GM12878 (cell line): ENCODE measurements around the gene NDUFS6.

Experiments
- CEBPB ChIP-seq, 2 experiments: fragments of 150-350 bp in 1 of 2; IDR thresholded peaks; 2 replicates each; pipeline ENCODE4 v1.6.1; 2012 to 2014; ENCODE audit warnings: low read depth in 2 of 2, low read length in 2 of 2, borderline replicate concordance in 1 of 2, inconsistent platforms in 1 of 2
- CTCF ChIP-seq, 3 experiments: IDR thresholded peaks in 2 of 3; conservative IDR thresholded peaks in 1 of 3; 2 replicates each; pipeline ENCODE4 v1.5.1; 2011; ENCODE audit warnings: low read depth in 3 of 3, low read length in 3 of 3, mild to moderate bottlenecking in 3 of 3, control low read depth in 2 of 3, moderate library complexity in 2 of 3, inconsistent platforms in 1 of 3, mixed read lengths in 1 of 3; ENCODE audit not compliant: control insufficient read depth in 2 of 3, insufficient read depth in 1 of 3; ENCODE audit errors: extremely low read depth in 1 of 3
- FOXM1 ChIP-seq: IDR thresholded peaks from 2 replicates; pipeline ENCODE4 v1.6.1; 2012; ENCODE audit warnings: low read depth, mild to moderate bottlenecking, inconsistent platforms, low read length, moderate library complexity
- GABPA ChIP-seq: IDR thresholded peaks from 2 replicates; pipeline ENCODE4 v1.6.1; 2014; ENCODE audit warnings: antibody characterized with exemption, low read depth, mild to moderate bottlenecking, inconsistent platforms

GRCh38 chr5:1759378-1759970 is 41.7 kb upstream of the NDUFS6 start:
- TF ChIP-seq GABPA (no peak), FOXM1 (no peak), CEBPB (IDR thresholded peaks at IDR 0.05; ENCODE audit: borderline replicate concordance in 1 of 2, low read depth in 2 of 2, low read length in 2 of 2) (no peak), CTCF (IDR thresholded peaks at IDR 0.05 in 2 of 3, conservative IDR thresholded peaks at IDR 0.05 in 1 of 3; ENCODE audit: control insufficient read depth in 2 of 3, extremely low read depth in 1 of 3, insufficient read depth in 1 of 3, low read depth in 3 of 3, low read length in 3 of 3) (no peak)
